ENCODE data around the gene SSRP1.

SSRP1 gene

DNA sequence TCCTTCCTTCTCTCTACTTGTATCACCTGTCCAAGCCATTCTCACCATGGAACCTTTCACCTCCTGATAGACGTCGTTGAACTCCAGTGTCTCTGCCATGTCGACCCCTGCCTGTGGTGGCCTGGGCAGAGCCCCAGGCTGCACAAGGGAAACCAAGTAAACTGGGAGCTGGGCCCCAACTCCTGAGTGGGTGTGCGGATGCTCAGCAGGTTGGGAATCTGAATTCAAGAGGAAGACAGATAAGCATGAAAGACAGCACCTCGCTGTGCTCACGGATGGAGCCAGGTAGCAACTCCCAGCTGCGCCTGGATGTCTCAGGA lies 709 bp downstream of the SSRP1 start:
- no peak for DNase-seq

DNA sequence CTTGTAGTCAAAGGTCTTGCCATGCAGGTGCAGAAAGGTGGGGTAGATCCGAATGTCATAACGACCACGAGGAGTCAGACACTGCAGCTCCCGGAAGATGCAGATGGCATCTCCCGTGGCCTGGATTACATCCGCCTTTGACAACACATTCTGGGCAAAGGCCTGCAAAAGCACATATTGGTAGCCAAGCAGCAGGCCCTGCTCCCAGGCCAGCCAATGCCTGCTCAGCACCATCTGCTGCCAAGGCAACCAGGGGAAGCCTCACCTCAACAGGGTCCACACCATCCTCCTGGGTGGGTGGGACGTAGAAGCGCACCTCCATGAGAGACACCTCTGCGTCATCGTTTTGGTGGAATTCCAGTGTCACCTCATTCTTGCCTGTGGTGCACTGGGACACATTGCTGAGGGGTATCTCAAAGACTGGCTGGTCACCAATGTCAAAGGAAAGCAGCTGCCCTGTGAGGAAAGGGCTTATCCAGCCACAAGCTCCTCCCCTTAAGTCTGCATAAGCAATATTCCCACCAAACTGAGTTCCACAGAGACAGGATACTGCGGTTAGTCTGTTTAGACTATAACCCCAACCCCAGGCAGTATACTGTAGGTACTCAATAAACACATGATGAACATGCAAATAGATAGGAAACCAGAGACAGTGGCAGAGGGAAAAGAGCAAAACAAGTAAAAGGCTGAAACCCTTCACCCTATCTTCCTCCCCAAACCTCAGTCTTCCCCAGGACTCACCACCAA lies 2.8 kb downstream of the SSRP1 start:
- DNase-seq, result no peak

DNA sequence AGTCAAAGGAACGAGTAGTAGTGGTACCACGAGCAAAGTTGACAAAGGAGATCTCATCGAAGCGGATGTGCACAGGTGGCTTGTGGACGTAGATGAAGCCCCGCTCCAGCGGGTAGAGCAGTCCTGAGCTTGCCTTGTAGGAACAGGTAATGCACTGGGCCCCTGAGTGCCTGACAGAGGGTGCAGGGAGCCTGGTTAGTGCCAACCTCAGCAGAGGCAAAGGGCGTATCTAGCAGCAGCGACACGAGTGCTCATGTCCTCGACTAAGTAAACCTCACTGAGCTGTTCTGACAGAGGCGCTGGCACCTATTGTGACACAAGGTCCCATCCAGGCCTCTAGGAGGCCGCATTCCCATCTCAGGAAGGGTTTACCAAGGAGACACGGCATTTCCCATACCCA lies 4.0 kb downstream of the SSRP1 start:
- no peak for DNase-seq

DNA sequence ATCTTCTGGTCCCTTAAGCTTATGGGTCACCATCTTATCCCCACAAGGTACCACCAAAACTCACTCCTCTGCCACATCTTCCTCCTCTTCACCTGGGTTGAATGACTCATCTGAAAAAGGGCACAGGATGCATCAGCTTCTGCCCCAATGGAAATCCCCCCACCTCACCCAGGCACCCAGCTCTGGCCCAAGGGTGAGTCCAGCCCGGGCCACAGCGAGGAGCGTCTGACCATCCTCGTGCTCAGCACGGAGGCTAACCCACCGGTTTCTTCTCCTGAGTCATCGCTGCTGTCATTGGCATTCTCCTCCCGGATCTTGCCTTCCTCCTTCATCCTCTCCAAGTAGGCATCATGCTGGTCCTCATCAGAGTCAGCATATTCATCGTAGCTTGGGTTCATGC lies 5.7 kb downstream of the SSRP1 start:
- no peak for DNase-seq

DNA sequence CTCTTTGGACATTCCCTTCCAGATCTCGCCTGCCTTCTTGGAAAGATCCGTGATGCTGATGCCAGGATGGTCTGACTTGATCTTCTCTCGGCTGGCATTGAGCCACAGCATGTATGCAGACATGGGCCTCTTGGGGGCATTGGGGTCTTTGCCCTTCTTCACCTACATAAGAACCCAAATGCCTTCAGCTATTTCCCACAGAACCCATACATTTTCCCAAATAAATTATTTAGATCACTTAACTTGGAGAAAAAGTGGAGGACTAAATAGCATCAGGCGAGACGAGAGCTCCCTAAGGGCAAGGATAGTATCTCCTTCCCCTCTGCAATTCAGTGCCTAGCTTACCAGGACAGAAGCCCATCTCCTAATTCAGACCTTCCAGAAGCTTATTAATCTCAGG lies 8.0 kb downstream of the SSRP1 start:
- DNase-seq, result no peak

DNA sequence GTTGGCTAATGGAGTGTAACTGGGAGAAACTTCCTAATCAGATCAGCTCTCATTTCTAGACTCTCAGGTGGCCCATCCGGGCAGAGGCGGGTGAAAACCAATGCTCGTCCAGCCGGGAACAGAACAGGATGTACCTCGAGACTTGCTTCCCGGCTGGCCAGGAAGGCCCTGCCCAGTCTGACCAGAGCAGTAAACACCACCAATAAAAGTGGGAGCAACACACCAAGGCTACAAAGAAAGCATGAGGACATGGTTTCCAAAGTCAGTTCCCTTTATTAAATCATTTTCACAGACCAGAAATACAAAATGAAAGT lies 10.0 kb downstream of the SSRP1 start:
- DNase-seq, result peak; percentile 82

DNA sequence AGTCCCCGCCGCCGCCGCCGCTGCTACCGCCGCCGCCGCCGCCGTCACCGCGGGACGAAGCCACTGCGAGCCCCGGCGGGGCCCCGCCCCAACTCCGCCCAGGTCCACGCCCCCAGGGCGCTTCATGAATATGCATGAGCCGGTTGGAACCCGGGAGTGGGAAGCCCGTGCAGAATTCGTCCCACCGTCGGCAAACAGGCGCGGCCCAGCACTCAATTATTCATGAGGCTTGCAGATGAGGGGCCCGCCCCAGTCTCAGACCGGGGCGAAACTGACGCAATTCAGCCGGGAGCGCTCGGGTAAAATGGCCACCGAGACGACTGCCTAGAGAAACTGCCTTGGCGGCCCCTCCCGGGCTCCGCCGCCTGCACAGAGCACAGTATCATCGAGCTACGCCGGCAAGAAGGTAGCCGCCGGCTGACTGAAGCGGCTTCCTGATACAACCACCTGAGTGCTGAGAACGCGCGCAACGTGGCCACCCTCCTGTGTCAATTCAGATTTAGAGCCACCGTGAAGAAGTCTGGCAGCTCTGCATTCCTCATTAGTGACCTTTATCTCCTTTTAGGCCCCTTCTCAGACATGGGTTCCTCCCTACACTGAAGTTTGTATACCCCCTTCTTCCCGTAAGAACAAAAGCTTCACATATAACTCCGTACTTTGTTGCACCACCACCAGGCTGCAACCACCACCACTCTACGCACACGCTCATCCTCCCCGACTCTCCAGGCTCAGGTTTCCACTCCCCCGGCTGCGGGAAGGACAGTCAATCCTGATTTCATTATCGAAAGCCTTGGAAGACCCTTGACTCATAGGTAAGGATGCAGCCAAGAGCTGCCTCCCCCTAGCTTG lies 10.6 kb downstream of the SSRP1 start, which contains the start of gene TNKS1BP1:
Gene TNKS1BP1 (minus strand): TSS at position 67 of the 849 bp plus-strand sequence. CDS start 3,067 bp downstream, outside the sequence.
- peak; percentile 96 for DNase-seq

DNA sequence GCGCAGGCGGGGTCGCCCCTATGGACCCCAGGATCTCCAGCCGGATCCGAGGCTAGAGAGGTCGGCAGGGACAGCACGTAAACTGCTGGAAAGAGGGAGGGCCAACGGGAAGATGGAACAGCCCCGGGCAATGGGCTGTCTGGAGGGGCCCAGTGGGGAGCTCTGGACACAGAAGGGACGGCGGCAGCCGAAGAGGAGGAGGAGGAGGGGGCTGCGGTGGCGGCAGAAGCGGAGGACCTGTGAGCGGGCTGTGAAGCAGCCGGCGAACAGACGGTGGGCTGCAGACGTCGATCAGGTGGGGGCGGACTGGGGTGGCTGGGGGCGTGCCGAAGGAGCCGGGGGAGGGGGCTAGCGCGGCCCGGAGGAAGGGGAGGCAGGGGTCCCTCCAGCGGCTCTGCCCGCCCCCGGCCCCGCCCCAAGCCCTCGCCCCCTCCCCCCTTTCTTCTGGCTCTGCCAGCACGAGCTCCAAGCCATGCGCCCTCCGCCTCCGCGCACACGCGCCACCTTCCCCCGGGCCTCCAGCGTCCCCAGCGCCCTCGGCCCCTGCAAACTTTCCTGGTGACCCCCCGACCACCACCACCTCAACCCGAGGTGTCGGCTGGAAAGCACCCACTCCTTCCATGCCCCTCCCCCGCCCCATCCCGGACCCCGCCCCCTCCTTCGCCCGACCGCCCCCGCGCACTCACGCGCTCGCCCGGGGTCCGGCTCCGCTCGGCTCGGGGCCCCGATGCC lies 11.4 kb downstream of the SSRP1 start:
- peak; percentile 65 for DNase-seq

DNA sequence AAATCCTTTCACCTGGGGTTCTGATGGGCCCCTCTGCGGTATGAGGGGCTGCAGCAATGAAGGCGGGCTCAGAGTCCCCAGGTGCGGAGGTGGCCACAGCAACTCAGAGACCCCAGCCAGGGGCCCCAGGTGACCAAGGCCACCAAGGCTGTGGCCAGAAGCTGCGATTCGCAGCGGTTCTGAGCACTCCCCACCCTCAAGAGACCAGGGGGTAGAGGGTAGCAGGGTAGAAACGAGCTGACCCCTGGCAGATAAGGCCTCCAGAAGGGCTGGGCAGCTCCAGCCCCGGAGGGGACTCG lies 11.9 kb downstream of the SSRP1 start:
- no peak for DNase-seq

DNA sequence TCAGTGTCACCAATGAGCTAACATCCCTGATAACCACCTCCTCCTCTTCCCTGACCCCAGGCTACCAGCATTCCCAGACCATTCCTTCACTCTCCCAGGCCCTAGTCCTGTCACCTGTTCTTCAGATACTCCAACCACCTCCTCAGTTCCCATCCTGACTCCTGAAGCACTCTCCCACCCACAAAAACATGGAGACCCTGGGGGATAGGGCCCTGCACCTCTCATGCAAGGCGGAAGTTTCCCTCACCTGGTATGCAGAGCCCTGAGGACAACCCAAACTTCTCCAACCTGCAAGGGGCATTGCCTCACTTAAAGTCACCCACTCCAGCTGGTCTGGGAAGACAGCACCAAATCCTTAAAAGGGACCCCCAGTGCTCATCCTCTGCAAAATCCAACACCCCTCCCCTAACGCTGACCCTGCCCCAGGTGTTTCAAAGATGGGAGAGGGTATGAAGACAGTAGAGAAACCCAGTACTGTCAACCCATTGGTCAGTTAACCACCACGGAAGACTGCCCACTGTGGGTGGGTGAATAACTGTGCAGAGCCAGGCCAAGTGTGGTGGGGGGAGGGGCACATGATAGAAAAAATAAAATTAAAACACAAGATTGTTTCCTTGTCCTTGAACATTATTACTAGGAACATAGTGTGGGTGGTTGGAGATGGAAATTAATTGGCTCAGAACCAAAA lies 12.4 kb downstream of the SSRP1 start:
- no peak for DNase-seq

DNA sequence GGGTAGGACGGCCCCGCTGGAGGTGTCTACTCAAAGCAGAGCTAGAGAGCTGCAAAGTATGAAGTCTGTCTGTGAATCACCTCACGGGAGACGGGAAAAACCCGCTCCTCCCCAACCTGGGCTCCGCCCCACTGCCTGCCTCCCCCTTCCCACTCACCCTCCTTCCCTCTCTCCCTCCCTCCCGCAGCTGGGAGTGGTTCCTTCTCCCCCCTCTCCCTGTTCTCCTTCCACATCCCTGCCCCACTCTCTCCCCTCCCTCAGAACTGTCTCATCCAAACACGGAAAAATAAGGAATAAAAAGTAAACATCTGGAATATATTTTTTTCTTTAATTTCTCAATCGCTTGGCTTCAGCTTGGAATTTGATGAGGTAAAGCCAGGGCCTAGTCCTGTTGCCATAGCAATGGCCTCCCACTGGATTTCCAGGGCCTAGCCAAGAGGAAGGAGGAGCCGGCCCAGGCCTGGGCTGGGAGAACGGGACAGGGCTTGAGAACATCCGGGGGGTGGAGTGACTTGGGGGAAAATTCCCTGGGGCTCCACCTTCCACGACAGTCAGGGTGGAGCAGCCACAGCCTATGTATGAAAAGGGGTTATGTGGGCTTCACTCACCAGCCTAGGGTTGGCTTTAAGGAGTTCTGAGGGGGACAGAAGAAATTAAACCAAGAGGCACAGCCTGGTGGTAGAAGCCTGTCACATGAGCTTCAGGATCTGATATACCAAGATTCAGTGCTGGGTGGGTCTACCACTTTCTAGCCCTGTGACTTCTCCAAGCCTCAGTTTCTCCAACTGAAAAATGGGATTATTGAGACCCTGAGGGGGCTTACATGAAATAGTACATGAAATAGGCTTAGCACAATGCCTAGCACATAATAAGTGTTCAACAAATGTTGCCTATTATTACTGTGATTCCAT lies 13.2 kb downstream of the SSRP1 start:
- peak; percentile 96 for DNase-seq

DNA sequence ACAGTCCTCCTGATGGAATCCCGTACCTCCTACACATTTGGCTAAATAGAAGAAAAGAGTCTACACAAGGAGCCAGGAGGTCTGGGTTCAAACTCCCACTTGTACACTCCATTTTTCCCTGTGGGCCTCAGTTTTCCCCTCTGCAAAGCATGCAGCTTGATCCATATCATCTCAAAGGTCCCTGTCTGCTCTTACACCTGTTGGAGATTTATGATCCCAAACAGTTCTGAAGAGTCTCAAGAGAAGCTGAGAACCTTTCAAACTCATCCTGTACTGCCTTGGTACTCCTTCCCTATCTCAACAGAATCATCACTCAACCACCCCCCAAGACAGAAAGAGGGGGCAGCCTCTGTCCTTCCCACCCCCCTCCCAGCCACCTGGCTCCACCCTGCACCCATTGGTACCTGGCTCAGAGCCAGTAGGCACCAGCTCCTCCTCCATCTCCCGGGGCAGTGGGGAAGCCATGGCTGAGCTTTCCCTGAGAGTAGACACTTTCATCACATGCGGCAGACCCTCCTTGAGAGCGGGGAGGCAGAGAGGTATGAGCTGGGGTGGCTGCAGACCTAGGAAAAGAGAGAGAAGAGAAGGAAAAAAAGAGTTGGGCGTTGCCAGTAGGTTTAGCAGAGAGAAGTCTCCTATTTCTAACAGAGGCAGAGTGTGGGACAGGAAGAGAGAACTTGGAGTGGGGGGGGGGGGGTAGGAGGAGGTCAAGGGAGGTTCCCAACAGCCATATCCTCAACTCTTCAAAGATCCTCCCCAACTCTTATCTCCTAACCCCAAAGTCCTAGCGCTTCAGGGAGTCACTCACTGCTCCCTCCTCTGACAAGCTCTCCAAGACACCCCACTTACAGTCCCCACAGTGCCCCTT lies 14.1 kb downstream of the SSRP1 start:
- DNase-seq, result no peak

DNA sequence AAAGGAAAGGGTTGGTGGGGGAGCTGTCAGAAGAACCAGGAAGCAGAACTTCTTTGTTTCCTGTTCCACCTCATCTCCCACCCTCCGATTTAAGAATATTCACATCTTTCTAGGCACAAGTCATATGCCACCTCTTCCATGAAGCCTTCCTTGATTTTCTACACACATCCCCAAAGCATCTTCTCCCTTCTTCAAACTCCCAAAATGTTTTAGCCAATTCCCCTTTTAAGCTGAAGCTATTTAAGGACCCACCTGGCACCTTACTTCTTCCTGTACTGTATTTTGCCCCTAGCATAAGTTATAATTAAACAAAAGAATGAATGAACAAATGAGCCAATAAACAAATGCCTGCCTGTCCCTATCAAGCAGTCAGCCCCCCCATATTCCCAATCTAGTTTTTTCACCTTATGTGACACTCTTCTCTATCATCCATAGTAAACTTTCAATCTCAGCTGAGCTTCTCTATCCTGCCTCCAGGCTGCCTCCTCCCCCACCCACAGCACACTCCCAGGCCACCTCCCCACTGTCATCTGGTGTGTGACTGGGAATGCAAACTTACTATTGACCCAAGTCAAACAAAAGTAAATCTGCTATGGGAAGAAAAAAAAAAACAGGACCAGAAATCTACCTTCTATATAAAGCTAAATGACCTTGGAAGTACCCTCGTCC lies 14.8 kb downstream of the SSRP1 start:
- DNase-seq, result no peak

DNA sequence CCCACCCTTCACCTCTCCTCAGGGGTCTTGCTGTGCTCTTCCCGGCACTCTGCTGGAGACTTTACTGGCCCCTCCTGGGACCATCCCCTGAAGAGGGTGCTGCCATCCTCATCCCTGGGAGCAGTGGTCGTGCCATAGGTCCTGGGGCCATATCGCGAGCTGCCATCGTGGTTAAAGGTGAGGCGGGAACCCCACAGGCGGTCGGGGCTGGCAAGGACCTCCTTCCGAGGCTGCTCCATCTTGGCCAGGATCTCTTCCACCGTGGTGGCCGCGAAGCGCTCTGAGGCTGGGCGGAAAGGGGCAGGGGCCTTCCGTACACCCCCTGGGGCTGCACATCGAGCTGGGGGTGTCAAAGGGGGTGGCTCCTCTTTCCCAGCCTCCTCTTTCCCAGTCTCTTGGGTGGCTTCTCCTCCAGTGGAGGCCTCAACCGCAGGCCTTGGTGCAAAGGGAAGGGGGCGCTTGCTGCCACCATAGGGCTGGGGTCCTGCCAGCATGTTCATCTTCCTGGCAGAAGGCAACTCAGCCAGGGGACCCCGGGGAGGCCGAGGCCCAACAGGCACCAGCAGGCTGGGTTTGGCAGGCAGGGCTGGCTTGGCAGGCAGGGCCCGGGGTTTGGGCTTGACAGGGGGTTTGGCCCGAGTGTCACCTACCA lies 15.5 kb downstream of the SSRP1 start:
- no peak for DNase-seq

DNA sequence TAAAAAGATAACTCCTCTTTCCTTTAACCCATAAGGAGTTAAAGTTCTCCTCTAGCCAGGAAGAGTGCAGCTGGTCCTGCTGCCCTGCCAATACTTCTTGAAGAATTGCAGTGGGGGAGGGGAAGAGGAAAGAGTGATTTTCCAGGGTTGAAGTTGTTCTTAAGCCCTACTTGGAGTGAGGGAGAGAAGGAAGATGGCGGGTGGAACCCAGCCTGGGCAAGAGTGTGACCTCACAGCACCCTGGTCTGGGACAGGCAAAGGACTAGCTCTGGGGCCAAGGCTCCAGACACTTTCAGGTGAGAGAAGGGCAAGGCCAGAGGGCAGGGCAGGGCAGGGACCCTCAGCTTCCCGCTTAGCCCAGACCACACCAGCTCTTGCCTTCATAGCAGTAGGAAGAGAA lies 17.5 kb downstream of the SSRP1 start:
- DNase-seq, result no peak

DNA sequence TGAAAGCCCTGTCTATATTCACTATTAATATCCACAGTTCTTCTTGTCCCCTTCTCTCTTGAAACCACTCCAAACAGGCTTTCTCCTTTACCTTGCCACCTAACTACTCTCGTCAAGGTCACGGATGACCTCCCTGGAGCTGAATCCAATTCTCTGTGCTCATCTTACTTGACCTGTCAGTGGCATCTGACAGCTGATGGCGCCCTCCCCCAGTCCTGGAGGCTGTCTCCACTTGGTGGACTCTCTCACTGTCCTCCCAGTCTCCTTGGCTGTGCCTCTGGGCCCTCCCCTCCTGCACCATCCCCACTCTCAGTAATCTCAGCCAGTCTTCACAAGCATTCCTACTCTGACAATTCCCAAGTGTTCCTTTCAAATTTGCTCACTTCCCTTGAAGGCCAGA lies 19.7 kb downstream of the SSRP1 start:
- DNase-seq, result no peak

DNA sequence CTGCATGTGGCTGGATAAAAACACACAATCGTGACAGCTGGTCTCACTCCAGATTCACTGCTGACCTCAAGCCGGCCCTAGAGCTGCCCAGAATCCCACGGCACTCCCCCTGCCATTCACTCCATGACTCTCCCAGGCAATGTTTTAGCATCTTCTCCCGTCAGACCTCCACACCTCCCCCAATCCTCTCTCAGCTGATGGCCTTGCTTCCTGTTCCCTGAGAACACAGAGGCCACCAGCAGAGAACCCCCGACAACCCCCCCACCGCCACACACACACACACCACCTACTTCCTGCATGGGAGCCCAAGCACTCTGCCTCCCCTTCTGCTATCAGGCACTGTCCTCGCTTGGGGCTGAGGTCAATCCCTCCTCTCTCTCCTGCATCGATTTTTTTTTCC lies 20.2 kb downstream of the SSRP1 start:
- DNase-seq, result no peak

DNA sequence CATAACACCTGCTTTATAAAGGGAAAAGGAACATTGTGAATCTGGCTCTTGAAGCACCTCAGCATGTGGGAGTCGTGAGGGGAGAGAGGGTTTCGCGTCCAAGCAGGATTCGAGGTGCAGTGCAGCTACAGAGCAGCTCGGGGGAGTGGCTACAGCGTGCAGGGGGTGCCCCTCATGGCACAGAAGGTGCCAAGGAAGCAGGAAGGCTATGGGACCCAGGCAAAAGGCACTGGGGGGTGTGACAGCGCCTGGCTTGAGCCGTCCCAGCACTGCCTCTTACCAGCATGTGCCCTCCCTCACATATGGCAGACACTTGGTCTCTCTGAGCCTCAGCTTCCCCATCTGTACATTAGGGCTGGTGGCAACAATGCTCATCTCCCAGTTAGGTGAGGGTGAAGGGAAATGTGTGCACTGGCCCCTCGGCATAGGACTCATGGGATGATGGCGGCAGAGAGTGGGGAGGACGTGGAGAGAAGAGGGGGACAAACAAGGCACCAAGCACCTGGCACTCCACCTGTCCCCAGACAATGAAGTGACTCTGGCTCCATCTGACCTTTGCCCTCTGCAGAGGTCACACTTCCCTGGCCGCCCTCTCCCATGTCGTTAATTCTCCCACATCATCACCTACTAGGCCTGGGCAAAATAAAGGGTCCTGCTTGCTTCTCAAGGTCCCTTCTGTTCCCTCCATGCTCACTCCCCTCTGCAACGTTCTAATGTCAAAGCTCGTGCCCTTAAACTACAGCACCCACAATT lies 21.3 kb downstream of the SSRP1 start:
- DNase-seq, result no peak

DNA sequence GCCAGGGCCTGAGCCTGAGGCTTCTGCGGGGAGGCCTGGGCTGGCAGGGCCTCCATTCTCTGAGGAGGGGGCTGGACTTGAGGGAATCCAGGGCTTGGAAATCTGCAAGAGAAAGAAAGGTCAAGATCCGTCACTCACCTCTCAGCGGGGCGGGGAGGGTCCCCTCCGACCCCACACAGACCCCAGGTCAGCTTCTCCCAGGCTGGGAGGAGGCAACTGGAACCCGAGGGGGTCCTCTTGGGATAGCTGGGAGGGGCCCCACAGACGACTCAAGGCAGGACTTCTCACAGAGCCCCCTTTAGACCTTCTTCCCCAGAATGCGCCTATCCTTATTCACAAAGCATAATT lies 21.9 kb downstream of the SSRP1 start:
- no peak for DNase-seq

Data from 8988T (cell line).